Mucosa of descending colon (tissue), 3 donors: ENCODE measurements around the gene AKT1S1. TPM values are rescaled to one million over a fixed set of nuclear protein-coding genes. Genes with fewer than 3 reads are reported as not detected.

Source experiments
- ATAC-seq: fragments of 200-7000 bp; cut with Tn5 transposase; one replicate; pipeline ENCODE4 v1.9.1; 2020; ENCODE audit warnings: mild to moderate bottlenecking, moderate library complexity
- DNase-seq, 3 donors: peaks; one replicate each; pipeline ENCODE4 v3.0.0-alpha.2; 2020
- H3K36me3 ChIP-seq: fragments of 200-600 bp; one replicate; pipeline ENCODE4 v1.8.0; 2021; ENCODE audit warnings: low read depth, mild to moderate bottlenecking
- H3K4me1 ChIP-seq: fragments of 200-600 bp; one replicate; pipeline ENCODE4 v1.8.0; 2021; ENCODE audit warnings: low read depth, mild to moderate bottlenecking
- H3K4me3 ChIP-seq: fragments of 200-600 bp; one replicate; pipeline ENCODE4 v1.8.0; 2021; ENCODE audit warnings: mild to moderate bottlenecking
- H3K9me3 ChIP-seq: fragments of 200-600 bp; one replicate; pipeline ENCODE4 v1.8.0; 2021; ENCODE audit warnings: mild to moderate bottlenecking
- intact Hi-C, 2 donors: fragments of 100-400 bp; cut with DNase I in 1 of 2; cut with micrococcal nuclease in 1 of 2; formaldehyde crosslinking; loops; one replicate each; pipeline versions ENCODE4 v1.11.0 to v1.11.1; 2022; cut with DNase I, micrococcal nuclease
- total RNA-seq, 3 donors: library from RNA; stranded (reverse); fragmentation: NEBNext Ultra II Directional in 2 of 3; extraction: Animal tissue kit (Norgen Biotek cat#: 25700) in 2 of 3; gene quantifications; one replicate each; pipeline versions ENCODE4 v1.2.1 to v1.2.4, GENCODE V29; 2021 to 2023
- TF ChIP-seq, protein P1 (sequence below): fragments of 200-600 bp; IDR thresholded peaks from one replicate; pipeline ENCODE4 v1.8.0; 2022; ENCODE audit warnings: antibody characterized with exemption, mild to moderate bottlenecking
- donor health status: DM: no; HTN: no; CAD: no; lungs with moderate emphysema.
- donor health status: DM: no; HTN: no; CAD: no.
- donor health status: DM: no; HTN: yes; CAD: no.

Gene AKT1S1
- total RNA-seq, 3 donors from 2014 or later = 38.8 to 44.0 (median 42.3) TPM

DNA sequence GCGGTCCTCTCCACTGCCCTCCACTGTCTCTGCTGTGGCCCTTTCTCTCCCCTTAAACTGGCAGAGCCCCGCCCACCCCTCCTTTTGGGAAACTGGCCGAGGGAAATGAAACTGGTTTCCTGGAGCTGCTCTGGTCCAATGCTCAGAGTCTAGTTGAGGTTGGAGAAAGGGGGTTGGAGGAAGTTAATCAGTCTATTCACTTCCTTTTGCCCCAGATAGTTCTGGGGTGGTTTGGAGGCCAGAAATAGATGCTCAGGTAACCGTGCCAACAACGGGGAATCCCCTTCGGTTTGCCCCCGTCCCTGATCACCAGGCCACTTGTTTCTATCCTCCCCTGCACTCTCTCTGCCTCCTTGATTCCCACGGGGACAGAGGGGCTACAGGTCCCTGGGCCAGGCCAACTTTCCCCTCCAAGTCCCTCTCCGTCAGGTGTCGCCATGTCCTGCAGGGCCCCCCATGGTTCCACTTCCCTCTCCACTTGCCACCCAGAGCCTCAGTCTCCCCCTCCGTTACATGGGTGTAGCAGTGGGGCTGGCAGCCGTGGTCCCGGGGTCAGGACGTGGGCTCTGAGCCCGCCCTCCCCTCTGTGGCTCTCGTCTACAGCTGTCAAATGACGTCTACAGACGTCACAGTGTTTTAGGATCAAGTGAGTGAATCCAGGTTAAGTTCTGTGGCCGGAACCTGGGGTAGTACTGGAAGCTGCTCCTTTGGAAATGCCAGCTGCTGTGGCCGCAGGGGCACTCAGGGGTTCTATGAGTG lies 19.9 kb upstream of the AKT1S1 start, which contains the start of gene IL4I1:
Gene IL4I1 (minus strand): TSS at position 25 of the 759 bp plus-strand sequence. CDS start 727 bp downstream, outside the sequence.
- Histone ChIP-seq H3K36me3 (no peaks in the 10 kb centered on the region), H3K9me3 (no peaks in the 10 kb centered on the region), H3K4me1 (peaks cover 2% of the 10 kb centered on the region), H3K4me3 (no peak within 1 kb of the TSS)
- DNase-seq (peak in 1 of 3 donors; percentile 51), ATAC-seq (peak; percentile 63)
- TF ChIP-seq, protein P1, sequence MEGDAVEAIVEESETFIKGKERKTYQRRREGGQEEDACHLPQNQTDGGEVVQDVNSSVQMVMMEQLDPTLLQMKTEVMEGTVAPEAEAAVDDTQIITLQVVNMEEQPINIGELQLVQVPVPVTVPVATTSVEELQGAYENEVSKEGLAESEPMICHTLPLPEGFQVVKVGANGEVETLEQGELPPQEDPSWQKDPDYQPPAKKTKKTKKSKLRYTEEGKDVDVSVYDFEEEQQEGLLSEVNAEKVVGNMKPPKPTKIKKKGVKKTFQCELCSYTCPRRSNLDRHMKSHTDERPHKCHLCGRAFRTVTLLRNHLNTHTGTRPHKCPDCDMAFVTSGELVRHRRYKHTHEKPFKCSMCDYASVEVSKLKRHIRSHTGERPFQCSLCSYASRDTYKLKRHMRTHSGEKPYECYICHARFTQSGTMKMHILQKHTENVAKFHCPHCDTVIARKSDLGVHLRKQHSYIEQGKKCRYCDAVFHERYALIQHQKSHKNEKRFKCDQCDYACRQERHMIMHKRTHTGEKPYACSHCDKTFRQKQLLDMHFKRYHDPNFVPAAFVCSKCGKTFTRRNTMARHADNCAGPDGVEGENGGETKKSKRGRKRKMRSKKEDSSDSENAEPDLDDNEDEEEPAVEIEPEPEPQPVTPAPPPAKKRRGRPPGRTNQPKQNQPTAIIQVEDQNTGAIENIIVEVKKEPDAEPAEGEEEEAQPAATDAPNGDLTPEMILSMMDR = no peak
- intact Hi-C loops = no loop called here

DNA sequence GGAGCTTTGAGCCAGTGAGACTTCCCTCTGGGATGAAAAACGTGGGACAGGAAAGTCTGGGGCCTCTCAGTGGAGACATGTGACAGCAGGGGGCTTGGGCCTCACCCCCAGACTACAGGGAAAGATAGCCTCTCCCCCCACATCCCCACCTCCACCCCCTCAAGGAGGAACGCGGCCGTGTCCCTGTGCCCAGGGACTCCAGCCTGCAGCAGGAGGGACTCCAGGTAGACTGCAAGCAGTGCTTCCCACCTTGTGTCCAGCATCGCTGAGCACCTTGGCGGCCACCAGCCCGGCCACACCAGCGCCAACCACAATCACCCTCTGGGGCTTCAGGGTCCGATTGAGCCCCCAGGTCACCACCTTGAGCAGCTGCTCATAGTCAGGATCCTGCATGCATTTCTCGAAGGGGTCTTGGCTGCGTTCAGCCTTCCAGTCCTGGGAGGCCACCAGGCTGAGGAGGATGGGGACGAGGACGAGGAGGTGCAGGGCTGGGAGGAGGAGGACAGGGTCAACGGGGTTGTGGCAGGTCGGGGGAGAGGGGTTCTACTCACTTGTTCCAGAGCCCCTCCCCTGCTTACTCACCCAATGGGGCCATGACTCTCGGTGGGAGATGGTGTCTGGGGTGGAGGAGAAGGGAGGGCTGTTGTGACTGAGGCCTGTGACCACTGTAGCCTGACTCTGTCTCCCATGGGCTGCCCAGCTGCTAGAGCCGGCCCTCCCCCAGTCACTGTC lies 18.6 kb upstream of the AKT1S1 start:
- TF ChIP-seq, protein P1 = no peak

DNA sequence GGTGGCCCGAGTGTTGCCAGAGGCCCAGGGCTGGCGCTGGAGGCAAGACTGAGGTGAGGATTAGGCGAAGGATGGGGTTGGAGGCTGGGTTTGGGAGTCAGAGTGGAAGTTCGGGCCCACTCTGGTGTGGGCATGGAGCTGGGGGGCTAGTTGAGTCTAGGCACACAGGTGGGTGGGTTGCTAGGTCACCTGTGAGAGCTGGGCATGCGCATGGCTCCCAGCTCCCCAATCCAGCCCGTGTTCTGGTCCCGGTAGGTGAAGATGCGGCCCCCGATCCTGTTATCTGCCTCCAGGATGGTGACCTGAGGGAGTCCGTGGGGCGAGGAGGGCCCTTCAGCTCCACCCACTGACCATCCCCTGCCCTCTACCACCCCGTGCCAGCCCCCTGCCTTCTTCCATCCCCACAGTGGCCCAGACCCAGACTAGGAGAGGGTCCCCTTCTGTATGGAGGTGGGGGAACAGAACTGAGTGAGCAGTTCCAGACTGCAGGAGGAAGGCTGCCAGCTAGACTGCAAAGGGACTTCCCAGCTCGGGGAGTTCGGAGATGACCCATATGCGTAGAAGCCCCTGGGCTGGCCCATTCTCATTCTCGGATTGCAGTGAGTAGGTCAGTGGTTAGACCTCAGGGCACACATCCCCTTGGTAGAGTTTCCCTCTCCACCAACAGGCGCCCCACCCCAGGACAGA lies 17.9 kb upstream of the AKT1S1 start:
- Histone ChIP-seq H3K9me3 (no peaks in the 10 kb centered on the region), H3K4me1 (peaks cover 7% of the 10 kb centered on the region), H3K4me3 (no peak overlapping the region), H3K36me3 (no peaks in the 10 kb centered on the region)
- DNase-seq (no peak), ATAC-seq (no peak)
- TF ChIP-seq, protein P1 = no peak
- intact Hi-C loops = no loop called here

More for the DNA sequence above, 18.6 kb upstream of the AKT1S1 start:
- H3K9me3 ChIP-seq = no peaks in the 10 kb centered on the region
- intact Hi-C loops = no loop called here
- peaks cover 2% of the 10 kb centered on the region for H3K4me1 ChIP-seq
- DNase-seq (no peak), ATAC-seq (no peak)
- H3K4me3 ChIP-seq = no peak overlapping the region
- H3K36me3 ChIP-seq = no peaks in the 10 kb centered on the region

DNA sequence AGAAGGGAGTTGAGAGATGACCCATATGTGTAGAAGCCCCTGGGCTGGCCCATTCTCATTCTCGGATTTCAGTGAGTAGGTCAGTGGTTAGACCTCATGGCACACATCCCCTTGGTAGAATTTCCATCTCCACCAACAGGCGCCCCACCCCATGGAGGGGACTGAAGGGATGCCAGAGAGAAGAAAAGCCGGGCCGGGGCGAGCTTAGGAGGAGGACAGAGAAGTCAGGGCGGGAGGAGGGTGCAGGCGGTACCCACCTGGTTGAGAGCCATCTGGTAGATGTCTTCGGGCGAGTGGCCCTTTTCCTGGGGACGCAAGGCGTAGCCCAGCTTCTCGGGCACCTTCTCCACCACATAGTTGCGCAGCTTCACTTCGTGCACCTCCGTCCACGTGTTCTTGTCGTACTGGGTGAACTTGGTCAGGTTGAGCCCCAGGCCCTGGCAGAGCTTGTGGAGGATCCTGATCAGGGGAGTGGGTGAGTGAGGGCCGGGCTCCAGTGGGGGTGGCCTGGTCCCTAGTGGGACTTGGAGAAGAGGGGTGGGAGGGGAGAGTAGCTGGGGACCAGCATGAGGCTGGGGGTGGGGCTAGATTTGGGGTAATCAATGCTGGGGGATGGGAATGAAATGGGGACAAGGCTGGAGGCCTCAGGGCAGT lies 17.0 kb upstream of the AKT1S1 start:
- intact Hi-C loops = no loop called here
- Histone ChIP-seq H3K4me1 (peaks cover 11% of the 10 kb centered on the region), H3K9me3 (no peaks in the 10 kb centered on the region), H3K4me3 (no peak overlapping the region), H3K36me3 (no peaks in the 10 kb centered on the region)
- DNase-seq (no peak), ATAC-seq (no peak)
- TF ChIP-seq, protein P1 = no peak

DNA sequence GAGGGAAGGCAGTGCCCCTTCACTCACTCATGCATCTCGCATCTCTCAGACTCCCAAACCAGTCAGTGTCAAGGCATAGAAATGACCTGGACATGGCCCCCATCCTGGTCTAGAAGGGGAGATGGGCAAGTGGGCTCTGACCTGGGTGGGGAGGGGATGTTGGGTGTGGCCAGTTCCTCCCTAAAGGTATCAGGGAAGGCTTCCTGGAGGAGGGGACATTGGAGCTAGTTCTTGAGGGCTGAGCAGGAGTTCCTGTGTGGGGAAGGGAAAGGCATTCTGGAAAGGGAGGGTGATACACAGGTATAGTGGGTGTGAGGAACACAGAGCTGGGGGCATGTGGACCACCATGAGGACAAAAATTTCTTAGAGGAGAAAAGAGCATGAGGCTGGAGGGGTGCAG lies 15.6 kb upstream of the AKT1S1 start:
- no peak for ATAC-seq
- Histone ChIP-seq H3K36me3 (no peaks in the 10 kb centered on the region), H3K9me3 (no peaks in the 10 kb centered on the region), H3K4me3 (no peak overlapping the region), H3K4me1 (peaks cover 11% of the 10 kb centered on the region)
- no peak for DNase-seq
- TF ChIP-seq, protein P1 = no peak
- intact Hi-C loops = no loop called here
